Neural cell (in vitro differentiated cells): ENCODE results near the gene SBNO2. TPM values are rescaled to one million over a fixed set of nuclear protein-coding genes. Genes with fewer than 3 reads are reported as not detected.

Experiments used
- H2AFZ ChIP-seq: fragments of 200-600, 300-800 bp; sonication (generic), shearing (Covaris generic); 2 replicates; pipeline ENCODE4 v1.6.0; 2014; ENCODE audit warnings: low read depth, mild to moderate bottlenecking, antibody characterized with exemption, low read length, moderate library complexity
- H3F3A ChIP-seq: fragments of 200-600 bp; shearing (Covaris generic); 2 replicates; pipeline ENCODE4 v1.6.1; 2016; ENCODE audit warnings: mild to moderate bottlenecking, moderate library complexity, mixed read lengths, antibody characterized with exemption, low read length; ENCODE audit not compliant: insufficient read depth, poor library complexity, severe bottlenecking
- H3K27ac ChIP-seq: fragments of 200-600, 300-800 bp; sonication (generic), shearing (Covaris generic); 2 replicates; pipeline ENCODE4 v1.5.1; 2014; ENCODE audit warnings: mild to moderate bottlenecking, low read length, moderate library complexity
- H3K27me3 ChIP-seq: fragments of 300-800, 200-600 bp; sonication (generic), shearing (Covaris generic); 2 replicates; pipeline ENCODE4 v1.6.0; 2014; ENCODE audit warnings: mild to moderate bottlenecking, low read depth, low read length, moderate library complexity; ENCODE audit not compliant: insufficient read depth
- H3K36me3 ChIP-seq: fragments of 300-800, 200-600 bp; sonication (generic), shearing (Covaris generic); 2 replicates; pipeline ENCODE4 v1.5.1; 2014; ENCODE audit warnings: mild to moderate bottlenecking, antibody characterized with exemption, low read length, moderate library complexity; ENCODE audit not compliant: insufficient read depth
- H3K4me2 ChIP-seq: fragments of 300-800, 200-600 bp; sonication (generic), shearing (Covaris generic); 2 replicates; pipeline ENCODE4 v1.6.0; 2014; ENCODE audit warnings: mild to moderate bottlenecking, low read length
- H3K4me3 ChIP-seq: fragments of 300-800, 200-600 bp; sonication (generic), shearing (Covaris generic); 2 replicates; pipeline ENCODE4 v1.5.1; 2014; ENCODE audit warnings: mild to moderate bottlenecking, low read length, moderate library complexity
- H3K79me2 ChIP-seq: fragments of 200-600 bp; shearing (Covaris generic); replicated peaks from 2 replicates; pipeline ENCODE4 v1.6.0; 2014; ENCODE audit warnings: mild to moderate bottlenecking, low read length, moderate library complexity; ENCODE audit not compliant: insufficient read depth
- H3K9ac ChIP-seq: fragments of 300-800, 200-600 bp; sonication (generic), shearing (Covaris generic); 2 replicates; pipeline ENCODE4 v1.6.1; 2016; ENCODE audit warnings: mild to moderate bottlenecking, low read length, mixed read lengths
- H3K9me2 ChIP-seq: fragments of 200-600 bp; shearing (Covaris generic); 2 replicates; pipeline ENCODE4 v1.6.1; 2016; ENCODE audit warnings: mild to moderate bottlenecking, low read length, mixed read lengths; ENCODE audit not compliant: insufficient read depth
- H3K9me3 ChIP-seq: fragments of 200-600, 300-800 bp; sonication (generic), shearing (Covaris generic); 2 replicates; pipeline ENCODE4 v1.6.1; 2016; ENCODE audit warnings: mild to moderate bottlenecking, mixed run types, low read length, moderate library complexity, mixed read lengths
- H4K20me1 ChIP-seq: fragments of 200-600 bp; shearing (Covaris generic); 2 replicates; pipeline ENCODE4 v1.6.1; 2016; ENCODE audit warnings: mild to moderate bottlenecking, mixed run types; ENCODE audit not compliant: insufficient read depth
- CTCF ChIP-seq: fragments of 450-650 bp; IDR thresholded peaks from 2 replicates; pipeline ENCODE4 v1.5.1; 2014; ENCODE audit warnings: antibody characterized with exemption, mild to moderate bottlenecking, moderate library complexity; ENCODE audit not compliant: poor library complexity, severe bottlenecking
- EP300 ChIP-seq: fragments of 450-650 bp; conservative IDR thresholded peaks from 2 replicates; pipeline ENCODE4 v1.6.1; 2014; ENCODE audit warnings: antibody characterized with exemption, mild to moderate bottlenecking, moderate library complexity; ENCODE audit not compliant: poor library complexity, severe bottlenecking
- EZH2 ChIP-seq: fragments of 200-600, 300-800 bp; shearing (Covaris generic), sonication (generic); IDR thresholded peaks from 2 replicates; pipeline ENCODE4 v1.6.1; 2014; ENCODE audit warnings: antibody characterized with exemption, low read length, borderline replicate concordance, mild to moderate bottlenecking; ENCODE audit not compliant: insufficient read depth, poor library complexity, severe bottlenecking
- MXI1 ChIP-seq: fragments of 450-650 bp; conservative IDR thresholded peaks from 2 replicates; pipeline ENCODE4 v1.6.1; 2014; ENCODE audit warnings: antibody characterized with exemption, mild to moderate bottlenecking; ENCODE audit not compliant: poor library complexity, severe bottlenecking
- POLR2AphosphoS5 ChIP-seq: IDR thresholded peaks from 2 replicates; pipeline ENCODE4 v1.6.1; 2012
- RAD21 ChIP-seq: fragments of 450-650 bp; conservative IDR thresholded peaks from 2 replicates; pipeline ENCODE4 v1.6.1; 2014; ENCODE audit warnings: antibody characterized with exemption, mild to moderate bottlenecking, moderate library complexity
- SMC3 ChIP-seq: fragments of 450-650 bp; conservative IDR thresholded peaks from 2 replicates; pipeline ENCODE4 v1.6.1; 2014; ENCODE audit warnings: antibody characterized with exemption, mild to moderate bottlenecking, moderate library complexity; ENCODE audit not compliant: poor library complexity
- TAF1 ChIP-seq: IDR thresholded peaks from 2 replicates; pipeline ENCODE4 v1.6.1; 2012; ENCODE audit warnings: low read depth
- polyA plus RNA-seq: library from polyadenylated mRNA; depleted of rRNA; stranded (reverse); fragments of >200 nt; gene quantifications from 2 replicates; pipeline ENCODE4 v1.2.3, GENCODE V29; 2014
- TF ChIP-seq, protein P1 (sequence below): IDR thresholded peaks from 2 replicates; pipeline ENCODE4 v1.6.1; 2012; ENCODE audit warnings: borderline replicate concordance

SBNO2 gene
- polyA plus RNA-seq, 1 donor from 2014 or later: 4.8 TPM

- no peaks in the 10 kb centered on the region for H3K9me2 ChIP-seq
- H4K20me1 ChIP-seq: no peaks in the 10 kb centered on the region
- H3K9me3 ChIP-seq: no peaks in the 10 kb centered on the region
- H3K4me3 ChIP-seq: peak overlapping the region; percentile 95
- peaks cover 4% of the 10 kb centered on the region for H3K79me2 ChIP-seq
- H3F3A ChIP-seq: no peaks in the 10 kb centered on the region
- no peak for TF ChIP-seq SMC3
- no peak for TF ChIP-seq TAF1
- TF ChIP-seq MXI1: peak; percentile 68
- no peak for TF ChIP-seq CTCF
- no peak for TF ChIP-seq RAD21
- TF ChIP-seq POLR2AphosphoS5: peak; percentile 28
- H2AFZ ChIP-seq: no peak overlapping the region
- no peaks in the 10 kb centered on the region for H3K36me3 ChIP-seq
- no peaks in the 10 kb centered on the region for H3K27me3 ChIP-seq
- peak overlapping the region; percentile 78 for H3K4me2 ChIP-seq
- H3K9ac ChIP-seq: peak overlapping the region; percentile 95
- H3K27ac ChIP-seq: peak overlapping the region; percentile 91
Observed at GRCh38 chr19:1105008-1105872, 68.8 kb downstream of the SBNO2 start.

GRCh38 chr19:1104311-1105007 is 69.6 kb downstream of the SBNO2 start:
- Histone ChIP-seq H3F3A (no peaks in the 10 kb centered on the region), H3K79me2 (peaks cover 4% of the 10 kb centered on the region), H3K27ac (peak overlapping the region; percentile 91), H3K9ac (peak overlapping the region; percentile 95), H3K27me3 (no peaks in the 10 kb centered on the region), H4K20me1 (no peaks in the 10 kb centered on the region), H3K9me2 (no peaks in the 10 kb centered on the region), H3K36me3 (no peaks in the 10 kb centered on the region), H2AFZ (peak overlapping the region; percentile 21), H3K9me3 (no peaks in the 10 kb centered on the region), H3K4me3 (peak overlapping the region; percentile 95), H3K4me2 (peak overlapping the region; percentile 78)
- peak; percentile 35 for TF ChIP-seq EP300
- TF ChIP-seq POLR2AphosphoS5: no peak
- no peak for TF ChIP-seq RAD21

DNA sequence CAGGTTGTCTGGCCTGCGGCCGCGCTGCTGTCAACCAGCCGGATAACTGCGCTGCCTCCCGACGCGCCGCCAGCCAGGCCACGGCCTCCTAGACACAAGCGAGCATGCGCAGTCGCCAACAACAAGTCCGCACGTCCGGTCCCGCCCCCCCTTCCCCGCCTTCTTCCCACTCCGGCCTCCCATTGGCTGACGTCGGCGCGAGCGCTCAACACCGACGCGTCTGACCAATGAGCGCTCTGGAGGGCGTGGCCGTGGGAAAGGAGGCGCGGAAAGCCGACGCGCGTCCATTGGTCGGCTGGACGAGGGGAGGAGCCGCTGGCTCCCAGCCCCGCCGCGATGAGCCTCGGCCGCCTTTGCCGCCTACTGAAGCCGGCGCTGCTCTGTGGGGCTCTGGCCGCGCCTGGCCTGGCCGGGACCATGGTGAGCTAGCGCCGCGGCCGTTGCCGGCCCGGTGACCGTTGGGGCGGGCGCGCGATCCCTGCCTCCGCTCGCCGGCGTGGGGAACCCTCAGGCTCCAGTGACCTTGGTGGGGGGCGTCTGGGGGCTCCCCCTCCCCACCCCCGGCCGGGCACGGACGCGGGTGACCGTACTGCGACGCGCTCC is 70.3 kb downstream of the SBNO2 start, which contains the start of gene GPX4:
TSS of gene GPX4 (plus strand) at position 287 of the 603 bp plus-strand sequence. CDS start at position 337, 50 bp downstream.
- H3K27ac ChIP-seq: peak within 1 kb of the TSS; percentile 91

More for the DNA sequence above, 70.3 kb downstream of the SBNO2 start, which contains the start of gene GPX4:
- H3K9me2 ChIP-seq: no peaks in the 10 kb centered on the region
- H3K4me2 ChIP-seq: peak within 1 kb of the TSS; percentile 78
- H3K36me3 ChIP-seq: no peaks in the 10 kb centered on the region
- no peaks in the 10 kb centered on the region for H3F3A ChIP-seq
- H3K4me3 ChIP-seq: peak within 1 kb of the TSS; percentile 95
- no peaks in the 10 kb centered on the region for H3K9me3 ChIP-seq
- H2AFZ ChIP-seq: peak within 1 kb of the TSS; percentile 21
- peaks cover 4% of the 10 kb centered on the region for H3K79me2 ChIP-seq
- TF ChIP-seq, protein P1, sequence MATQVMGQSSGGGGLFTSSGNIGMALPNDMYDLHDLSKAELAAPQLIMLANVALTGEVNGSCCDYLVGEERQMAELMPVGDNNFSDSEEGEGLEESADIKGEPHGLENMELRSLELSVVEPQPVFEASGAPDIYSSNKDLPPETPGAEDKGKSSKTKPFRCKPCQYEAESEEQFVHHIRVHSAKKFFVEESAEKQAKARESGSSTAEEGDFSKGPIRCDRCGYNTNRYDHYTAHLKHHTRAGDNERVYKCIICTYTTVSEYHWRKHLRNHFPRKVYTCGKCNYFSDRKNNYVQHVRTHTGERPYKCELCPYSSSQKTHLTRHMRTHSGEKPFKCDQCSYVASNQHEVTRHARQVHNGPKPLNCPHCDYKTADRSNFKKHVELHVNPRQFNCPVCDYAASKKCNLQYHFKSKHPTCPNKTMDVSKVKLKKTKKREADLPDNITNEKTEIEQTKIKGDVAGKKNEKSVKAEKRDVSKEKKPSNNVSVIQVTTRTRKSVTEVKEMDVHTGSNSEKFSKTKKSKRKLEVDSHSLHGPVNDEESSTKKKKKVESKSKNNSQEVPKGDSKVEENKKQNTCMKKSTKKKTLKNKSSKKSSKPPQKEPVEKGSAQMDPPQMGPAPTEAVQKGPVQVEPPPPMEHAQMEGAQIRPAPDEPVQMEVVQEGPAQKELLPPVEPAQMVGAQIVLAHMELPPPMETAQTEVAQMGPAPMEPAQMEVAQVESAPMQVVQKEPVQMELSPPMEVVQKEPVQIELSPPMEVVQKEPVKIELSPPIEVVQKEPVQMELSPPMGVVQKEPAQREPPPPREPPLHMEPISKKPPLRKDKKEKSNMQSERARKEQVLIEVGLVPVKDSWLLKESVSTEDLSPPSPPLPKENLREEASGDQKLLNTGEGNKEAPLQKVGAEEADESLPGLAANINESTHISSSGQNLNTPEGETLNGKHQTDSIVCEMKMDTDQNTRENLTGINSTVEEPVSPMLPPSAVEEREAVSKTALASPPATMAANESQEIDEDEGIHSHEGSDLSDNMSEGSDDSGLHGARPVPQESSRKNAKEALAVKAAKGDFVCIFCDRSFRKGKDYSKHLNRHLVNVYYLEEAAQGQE: peak; percentile 94
- TF ChIP-seq TAF1 (peak; percentile 96), RAD21 (peak; percentile 13), SMC3 (no peak), POLR2AphosphoS5 (peak; percentile 98), EP300 (peak; percentile 29), CTCF (no peak), MXI1 (peak; percentile 64), EZH2 (no peak)
- H3K27me3 ChIP-seq: no peaks in the 10 kb centered on the region
- no peaks in the 10 kb centered on the region for H4K20me1 ChIP-seq
- H3K9ac ChIP-seq: peak within 1 kb of the TSS; percentile 95
